Measurements from ENCODE around the gene EFEMP2. TPM values are rescaled to one million over a fixed set of nuclear protein-coding genes. Genes with fewer than 3 reads are reported as not detected.

EFEMP2 gene
- total RNA-seq, 1 experiment from 2014 or later, result 31.2 TPM

GRCh38 chr11:65906602-65907001 lies 34.0 kb upstream of the EFEMP2 start:
- H3K27ac ChIP-seq (ENCODE audit: low read depth, low read length, poor library complexity, severe bottlenecking), result no peak overlapping the region
- no peak for DNase-seq (ENCODE audit: low spot score)
- CTCF ChIA-PET, result no interaction called here
- no peaks in the 10 kb centered on the region for H3K27me3 ChIP-seq (replicated peaks; ENCODE audit: insufficient read depth, low read depth, low read length, poor library complexity)
- H3K9me3 ChIP-seq (ENCODE audit: low read depth, low read length, poor library complexity, severe bottlenecking), result no peaks in the 10 kb centered on the region
- POLR2A ChIA-PET (ENCODE audit: low non-redundant PET), result no interaction called here
- no TSS peak for BruUV-seq (replicated peaks)
- intact Hi-C loops (cut with micrococcal nuclease; ENCODE audit: unreplicated experiment), result no loop called here
- peaks cover 6% of the 10 kb centered on the region for H3K4me1 ChIP-seq (ENCODE audit: insufficient read depth, low read length, poor library complexity, severe bottlenecking)
- TF ChIP-seq EZH2 (IDR thresholded peaks at IDR 0.05; ENCODE audit: borderline replicate concordance, low read depth, low read length, poor library complexity, severe bottlenecking), result no peak
- H3K36me3 ChIP-seq (ENCODE audit: insufficient read depth, low read length, poor library complexity, severe bottlenecking), result no peaks in the 10 kb centered on the region
- H3K4me3 ChIP-seq (ENCODE audit: low read depth, low read length, poor library complexity, severe bottlenecking), result no peak overlapping the region

GRCh38 chr11:65903715-65904114 lies 31.1 kb upstream of the EFEMP2 start:
- TF ChIP-seq EZH2 (IDR thresholded peaks at IDR 0.05; ENCODE audit: borderline replicate concordance, low read depth, low read length, poor library complexity, severe bottlenecking) (no peak), CTCF (conservative IDR thresholded peaks at IDR 0.05; ENCODE audit: low read depth, low read length) (no peak)
- ChIA-PET CTCF (interaction anchor here (0.6 kb wide), 1 partner anchor 16 kb away, joined by 9 read pairs; the partner anchor contains the start of gene FIBP), POLR2A (ENCODE audit: low non-redundant PET) (no interaction called here)
- Histone ChIP-seq H3K27me3 (replicated peaks; ENCODE audit: insufficient read depth, low read depth, low read length, poor library complexity) (no peaks in the 10 kb centered on the region), H3K9me3 (ENCODE audit: low read depth, low read length, poor library complexity, severe bottlenecking) (no peaks in the 10 kb centered on the region), H3K36me3 (ENCODE audit: insufficient read depth, low read length, poor library complexity, severe bottlenecking) (no peaks in the 10 kb centered on the region), H3K4me3 (ENCODE audit: low read depth, low read length, poor library complexity, severe bottlenecking) (no peak overlapping the region), H3K27ac (ENCODE audit: low read depth, low read length, poor library complexity, severe bottlenecking) (no peak overlapping the region), H3K4me1 (ENCODE audit: insufficient read depth, low read length, poor library complexity, severe bottlenecking) (peaks cover 6% of the 10 kb centered on the region)
- intact Hi-C loops (cut with micrococcal nuclease; ENCODE audit: unreplicated experiment), result no loop called here
- no TSS peak for BruUV-seq (replicated peaks)
- DNase-seq (ENCODE audit: low spot score), result no peak

- no peak for DNase-seq (ENCODE audit: low spot score)
- no TSS peak for BruUV-seq (replicated peaks)
- Histone ChIP-seq H3K9me3 (ENCODE audit: low read depth, low read length, poor library complexity, severe bottlenecking) (no peaks in the 10 kb centered on the region), H3K36me3 (ENCODE audit: insufficient read depth, low read length, poor library complexity, severe bottlenecking) (no peaks in the 10 kb centered on the region), H3K4me1 (ENCODE audit: insufficient read depth, low read length, poor library complexity, severe bottlenecking) (peaks cover 6% of the 10 kb centered on the region), H3K4me3 (ENCODE audit: low read depth, low read length, poor library complexity, severe bottlenecking) (no peak overlapping the region), H3K27me3 (replicated peaks; ENCODE audit: insufficient read depth, low read depth, low read length, poor library complexity) (no peaks in the 10 kb centered on the region), H3K27ac (ENCODE audit: low read depth, low read length, poor library complexity, severe bottlenecking) (no peak overlapping the region)
- ChIA-PET CTCF (no interaction called here), POLR2A (ENCODE audit: low non-redundant PET) (no interaction called here)
- intact Hi-C loops (cut with micrococcal nuclease; ENCODE audit: unreplicated experiment), result no loop called here
- TF ChIP-seq CTCF (conservative IDR thresholded peaks at IDR 0.05; ENCODE audit: low read depth, low read length), result no peak
- TF ChIP-seq EZH2 (IDR thresholded peaks at IDR 0.05; ENCODE audit: borderline replicate concordance, low read depth, low read length, poor library complexity, severe bottlenecking), result no peak
Measured at GRCh38 chr11:65903068-65903481, 30.5 kb upstream of the EFEMP2 start.

- no peak overlapping the region for H3K4me3 ChIP-seq (ENCODE audit: low read depth, low read length, poor library complexity, severe bottlenecking)
- H3K36me3 ChIP-seq (ENCODE audit: insufficient read depth, low read length, poor library complexity, severe bottlenecking), result no peaks in the 10 kb centered on the region
- no TSS peak for BruUV-seq (replicated peaks)
- H3K4me1 ChIP-seq (ENCODE audit: insufficient read depth, low read length, poor library complexity, severe bottlenecking), result peaks cover 6% of the 10 kb centered on the region
- no peaks in the 10 kb centered on the region for H3K9me3 ChIP-seq (ENCODE audit: low read depth, low read length, poor library complexity, severe bottlenecking)
- intact Hi-C loops (cut with micrococcal nuclease; ENCODE audit: unreplicated experiment), result no loop called here
- ChIA-PET CTCF (interaction anchor here (1.2 to 1.8 kb wide), 2 partner anchors 12 to 16 kb away, joined by 3 to 11 read pairs; partner anchors contain the start of gene FIBP), POLR2A (ENCODE audit: low non-redundant PET) (interaction anchor here (0.6 kb wide), 2 partner anchors 11 to 1406 kb away, joined by 3 to 5 read pairs; no protein-coding TSS in a partner anchor)
- TF ChIP-seq CTCF (conservative IDR thresholded peaks at IDR 0.05; ENCODE audit: low read depth, low read length), result no peak
- no peak for TF ChIP-seq EZH2 (IDR thresholded peaks at IDR 0.05; ENCODE audit: borderline replicate concordance, low read depth, low read length, poor library complexity, severe bottlenecking)
- H3K27me3 ChIP-seq (replicated peaks; ENCODE audit: insufficient read depth, low read depth, low read length, poor library complexity), result no peaks in the 10 kb centered on the region
- H3K27ac ChIP-seq (ENCODE audit: low read depth, low read length, poor library complexity, severe bottlenecking), result no peak overlapping the region
- DNase-seq (ENCODE audit: low spot score), result no peak
Measured at GRCh38 chr11:65900899-65901180, 28.2 kb upstream of the EFEMP2 start.

All from A673 (cell line).